Vagina (tissue), 2 donors: ENCODE measurements around the gene KNL1.
"Not testable (repeated sequence)": the region's sequence is repeated elsewhere in the genome, so short reads cannot be mapped to it uniquely, and the experiment has no call there.

Experiments
- POLR2A ChIP-seq, 2 donors: fragments of 450-650 bp; IDR thresholded peaks; one replicate each; pipeline ENCODE4 v1.6.1; 2017; ENCODE audit warnings: antibody characterized with exemption in 2 of 2, mild to moderate bottlenecking in 2 of 2, moderate library complexity in 2 of 2
- TF ChIP-seq, protein P1 (sequence below), 3 experiments: fragments of 450-650 bp in 2 of 3; fragments of 200-600 bp in 1 of 3; sonication (generic) in 1 of 3; IDR thresholded peaks; one replicate each; pipeline ENCODE4 v1.5.1; 2017 to 2019; ENCODE audit warnings: antibody characterized with exemption in 3 of 3, mild to moderate bottlenecking in 2 of 3, moderate library complexity in 2 of 3

GRCh38 chr15:40676290-40676689 lies 82.2 kb downstream of the KNL1 start:
- TF ChIP-seq, protein P1, sequence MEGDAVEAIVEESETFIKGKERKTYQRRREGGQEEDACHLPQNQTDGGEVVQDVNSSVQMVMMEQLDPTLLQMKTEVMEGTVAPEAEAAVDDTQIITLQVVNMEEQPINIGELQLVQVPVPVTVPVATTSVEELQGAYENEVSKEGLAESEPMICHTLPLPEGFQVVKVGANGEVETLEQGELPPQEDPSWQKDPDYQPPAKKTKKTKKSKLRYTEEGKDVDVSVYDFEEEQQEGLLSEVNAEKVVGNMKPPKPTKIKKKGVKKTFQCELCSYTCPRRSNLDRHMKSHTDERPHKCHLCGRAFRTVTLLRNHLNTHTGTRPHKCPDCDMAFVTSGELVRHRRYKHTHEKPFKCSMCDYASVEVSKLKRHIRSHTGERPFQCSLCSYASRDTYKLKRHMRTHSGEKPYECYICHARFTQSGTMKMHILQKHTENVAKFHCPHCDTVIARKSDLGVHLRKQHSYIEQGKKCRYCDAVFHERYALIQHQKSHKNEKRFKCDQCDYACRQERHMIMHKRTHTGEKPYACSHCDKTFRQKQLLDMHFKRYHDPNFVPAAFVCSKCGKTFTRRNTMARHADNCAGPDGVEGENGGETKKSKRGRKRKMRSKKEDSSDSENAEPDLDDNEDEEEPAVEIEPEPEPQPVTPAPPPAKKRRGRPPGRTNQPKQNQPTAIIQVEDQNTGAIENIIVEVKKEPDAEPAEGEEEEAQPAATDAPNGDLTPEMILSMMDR (IDR thresholded peaks at IDR 0.05) = not testable (repeated sequence)
- TF ChIP-seq POLR2A (IDR thresholded peaks at IDR 0.05) = not testable (repeated sequence)
